Measurements from ENCODE around the gene RNGTT.

RNGTT gene

DNA sequence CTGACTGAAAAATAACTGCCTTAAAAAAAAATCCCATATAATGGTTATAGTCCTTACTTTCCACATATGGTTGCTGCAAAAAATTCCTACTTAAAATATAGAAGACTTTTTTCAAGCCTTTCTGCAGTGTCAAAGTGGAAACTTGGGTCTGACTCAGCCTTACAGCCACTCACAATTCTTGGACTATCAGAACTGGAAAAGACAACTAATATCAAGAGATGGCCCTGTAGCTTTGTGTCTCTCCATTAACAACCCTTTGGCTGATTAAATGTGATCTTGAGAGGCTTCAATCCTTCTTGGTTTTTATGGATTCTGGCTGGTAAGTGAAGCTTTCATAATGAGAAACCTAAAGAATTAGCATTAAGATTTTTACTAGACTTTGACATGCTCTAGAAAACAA, 307.8 kb downstream of the RNGTT start:
- DNase-seq (ENCODE audit: low read depth), result no peak

DNA sequence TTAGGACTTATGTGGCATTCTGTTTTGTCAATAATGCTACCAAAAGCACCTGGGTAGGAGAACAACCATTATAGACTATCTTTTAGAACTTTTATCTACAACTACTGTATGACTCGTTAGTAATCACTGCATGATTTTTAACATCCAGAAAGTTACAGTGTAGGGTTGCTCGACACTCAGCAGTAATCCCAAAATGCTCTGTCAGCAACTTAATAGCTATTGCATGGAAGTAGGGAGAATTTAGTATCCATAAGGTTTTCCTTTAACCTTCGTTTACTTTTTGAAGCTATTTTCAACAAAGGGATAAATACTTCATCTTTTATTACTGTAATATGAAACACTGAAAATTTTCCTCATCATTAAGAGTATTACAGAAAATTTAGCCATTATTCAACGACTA, 309.5 kb downstream of the RNGTT start:
- no peak for DNase-seq (ENCODE audit: low read depth)

DNA sequence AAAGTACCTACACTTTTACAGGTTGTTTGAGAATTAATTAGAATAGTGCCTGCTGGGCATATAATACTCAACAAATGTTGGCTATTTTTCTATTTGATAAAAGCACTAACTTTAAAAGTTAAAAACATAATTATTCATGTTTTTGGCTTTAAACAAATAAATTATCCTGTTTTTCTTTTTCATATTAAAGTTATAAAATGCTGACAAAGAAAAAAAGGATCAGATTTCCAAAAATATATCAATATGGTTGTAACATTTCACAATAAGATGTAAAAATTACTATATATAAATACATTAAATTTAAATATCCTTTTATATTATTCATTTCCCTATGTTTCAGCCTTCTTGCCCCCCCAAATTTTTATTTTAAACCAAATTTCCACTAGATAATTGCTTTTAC, 312.0 kb downstream of the RNGTT start:
- DNase-seq (ENCODE audit: low read depth), result no peak

DNA sequence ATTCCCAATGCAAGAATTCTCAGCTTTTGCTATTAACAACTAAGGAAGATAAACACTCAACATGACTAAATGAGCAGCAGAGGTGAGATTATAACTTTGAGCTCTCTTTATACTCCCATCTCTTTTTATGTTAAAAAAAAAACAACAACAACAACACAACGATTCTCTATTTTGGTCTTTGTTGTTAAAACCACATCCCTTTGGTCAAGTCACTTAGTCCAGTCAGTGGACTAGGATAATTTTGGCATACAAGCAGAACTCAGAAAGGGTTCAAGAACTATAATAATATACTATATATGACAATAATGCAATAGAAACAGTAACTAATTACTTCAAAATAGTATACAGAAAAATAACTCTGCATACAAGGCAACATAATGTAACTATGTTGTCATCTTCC, 312.4 kb downstream of the RNGTT start:
- DNase-seq (ENCODE audit: low read depth), result no peak

DNA sequence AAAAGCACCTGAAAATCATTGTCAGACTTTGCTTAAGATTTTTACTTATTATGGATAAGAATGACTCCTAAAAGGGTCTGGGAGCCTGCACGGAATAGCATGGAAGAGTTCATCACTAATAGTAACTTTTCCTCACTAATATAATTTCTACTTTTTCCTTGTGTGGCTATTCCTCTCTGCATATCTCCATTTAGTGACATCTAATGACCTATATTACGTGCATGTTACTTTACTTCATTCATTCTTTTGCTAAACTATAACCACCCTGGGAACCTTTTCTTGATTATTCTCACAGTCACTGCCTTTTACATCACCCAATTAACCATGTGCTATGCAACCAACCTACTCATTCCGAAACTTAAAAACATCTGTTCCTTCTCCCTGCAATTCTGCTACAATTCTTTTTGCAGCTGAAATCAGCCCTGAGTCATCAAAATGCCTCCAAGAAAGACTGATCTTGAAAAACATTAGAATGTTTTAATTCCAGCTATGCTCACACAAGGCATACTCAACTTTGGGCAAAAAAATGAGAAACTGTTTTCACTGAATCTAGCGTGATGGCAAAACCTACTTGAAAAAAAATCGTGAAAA, 313.3 kb downstream of the RNGTT start:
- DNase-seq (ENCODE audit: low read depth), result no peak

DNA sequence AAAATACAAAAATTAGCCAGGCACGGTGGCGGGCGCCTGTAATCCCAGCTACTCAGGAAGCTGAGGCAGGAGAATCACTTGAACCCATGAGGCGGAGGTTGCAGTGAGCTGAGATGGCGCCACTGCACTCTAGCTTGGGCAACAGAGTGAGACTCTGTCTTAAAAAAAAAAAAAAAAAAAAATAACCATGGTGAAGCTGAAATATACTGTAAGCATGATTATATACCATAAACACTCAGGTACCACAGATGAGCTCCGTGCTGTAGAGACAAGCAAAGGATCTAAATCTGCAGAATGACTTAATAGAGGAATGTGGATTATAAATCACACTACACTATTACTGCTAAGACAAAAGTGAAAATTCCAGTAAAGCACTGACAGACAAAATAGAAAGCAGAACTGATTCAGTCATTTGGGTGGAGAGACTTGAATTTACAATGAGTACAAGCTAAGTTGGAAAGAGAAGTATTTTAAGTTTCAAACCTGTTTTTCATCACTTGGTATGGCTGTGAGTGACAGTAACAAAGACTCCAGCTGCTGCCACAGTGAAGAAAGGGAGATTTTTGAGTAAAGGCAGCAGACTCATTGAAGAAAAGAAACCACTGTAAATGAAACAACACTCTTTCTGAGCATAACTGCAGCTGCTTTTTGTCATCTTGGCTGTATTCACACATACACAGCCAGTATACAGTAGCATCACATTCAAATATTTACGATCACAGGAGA, 322.1 kb downstream of the RNGTT start:
- no peak for DNase-seq (ENCODE audit: low read depth)

DNA sequence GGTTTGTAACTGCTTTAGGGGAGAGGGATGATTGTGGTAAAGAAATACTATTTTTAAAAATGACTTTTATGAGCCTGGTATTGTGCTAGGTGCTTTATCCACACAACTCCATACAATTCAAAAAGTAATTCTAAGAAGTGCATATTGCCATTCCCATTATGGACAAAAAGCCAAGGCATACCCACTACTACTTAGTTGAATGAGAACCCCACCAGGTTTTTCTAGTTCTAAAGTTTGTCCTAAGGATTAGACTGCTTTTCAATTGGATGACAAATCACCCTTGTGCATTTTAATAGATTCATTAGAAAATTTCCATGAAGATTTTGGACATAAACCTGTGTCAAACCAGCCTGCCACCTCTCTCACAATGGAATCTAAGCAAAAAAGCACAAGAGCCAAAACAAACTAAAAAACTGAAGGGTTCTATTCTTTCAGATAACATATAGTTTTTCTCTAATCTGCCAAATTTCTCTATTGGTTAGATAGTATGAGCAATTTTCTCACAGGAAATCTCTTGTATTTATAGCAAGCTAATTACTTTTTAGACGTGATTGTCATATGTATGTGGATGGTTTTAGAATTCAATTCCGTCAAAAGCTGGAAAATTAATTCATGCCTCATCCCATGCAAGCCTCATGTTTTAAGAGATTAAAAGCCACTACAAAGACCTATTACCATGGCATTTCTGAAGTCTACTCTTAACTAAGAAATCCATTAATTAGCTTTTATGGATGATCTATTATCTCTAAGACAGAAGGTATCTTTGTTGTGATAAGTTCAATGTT, 325.5 kb downstream of the RNGTT start:
- DNase-seq (ENCODE audit: low read depth), result no peak

DNA sequence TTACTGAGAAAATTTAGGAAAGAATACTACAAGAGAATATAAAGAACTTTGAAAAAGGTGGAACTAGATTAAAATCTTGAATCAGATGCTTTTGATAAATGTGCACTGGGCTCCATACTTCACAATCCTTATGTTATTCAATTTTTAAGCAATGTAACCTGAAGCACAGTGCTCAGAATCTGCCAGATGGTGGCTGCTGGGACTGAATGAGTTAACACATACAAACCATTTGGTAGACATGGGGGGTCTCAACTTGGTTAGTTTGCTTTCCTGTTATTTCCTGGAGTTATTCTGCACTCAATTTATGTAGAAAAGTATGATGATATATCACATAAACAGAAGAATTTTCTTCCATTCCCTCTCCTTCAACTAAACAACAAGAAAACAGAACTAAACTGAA, 326.5 kb downstream of the RNGTT start:
- no peak for DNase-seq (ENCODE audit: low read depth)

DNA sequence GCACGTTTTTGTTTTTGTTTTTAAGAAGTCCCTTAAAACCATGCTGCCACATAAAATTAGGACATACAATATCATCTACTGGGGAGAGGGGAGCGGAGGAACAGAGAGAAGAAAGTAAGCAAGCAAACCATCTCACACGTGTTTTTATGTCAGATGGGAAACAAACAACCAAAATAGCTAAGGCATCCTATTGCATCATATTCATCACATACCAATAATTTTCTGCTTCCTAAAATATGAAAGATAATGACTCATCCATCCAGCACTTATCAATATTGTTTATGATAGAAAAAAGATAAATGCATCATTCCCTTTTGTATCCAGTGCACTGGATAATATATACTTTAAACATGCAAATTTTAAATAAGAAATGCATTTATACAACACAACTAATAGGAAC, 329.6 kb downstream of the RNGTT start:
- DNase-seq (ENCODE audit: low read depth), result no peak

DNA sequence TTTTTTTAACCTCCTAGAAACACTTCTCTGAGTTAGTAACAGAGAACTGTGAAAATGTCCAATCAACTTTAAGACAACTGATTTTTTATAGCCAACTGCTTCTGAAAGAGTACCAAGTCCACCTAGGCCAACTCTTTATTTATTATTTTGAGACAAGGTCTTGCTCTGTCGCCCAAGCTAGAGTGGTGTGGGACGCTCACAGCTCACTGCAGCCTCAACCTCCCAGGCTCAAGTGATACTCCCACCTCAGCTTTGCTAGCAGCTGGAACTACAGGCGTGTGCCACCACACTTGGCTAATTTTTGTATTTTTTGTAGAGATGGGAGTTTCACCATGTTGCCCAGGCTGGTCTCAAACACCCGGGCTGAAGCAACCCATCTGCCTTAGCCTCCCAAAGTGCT, 331.6 kb downstream of the RNGTT start:
- no peak for DNase-seq (ENCODE audit: low read depth)

DNA sequence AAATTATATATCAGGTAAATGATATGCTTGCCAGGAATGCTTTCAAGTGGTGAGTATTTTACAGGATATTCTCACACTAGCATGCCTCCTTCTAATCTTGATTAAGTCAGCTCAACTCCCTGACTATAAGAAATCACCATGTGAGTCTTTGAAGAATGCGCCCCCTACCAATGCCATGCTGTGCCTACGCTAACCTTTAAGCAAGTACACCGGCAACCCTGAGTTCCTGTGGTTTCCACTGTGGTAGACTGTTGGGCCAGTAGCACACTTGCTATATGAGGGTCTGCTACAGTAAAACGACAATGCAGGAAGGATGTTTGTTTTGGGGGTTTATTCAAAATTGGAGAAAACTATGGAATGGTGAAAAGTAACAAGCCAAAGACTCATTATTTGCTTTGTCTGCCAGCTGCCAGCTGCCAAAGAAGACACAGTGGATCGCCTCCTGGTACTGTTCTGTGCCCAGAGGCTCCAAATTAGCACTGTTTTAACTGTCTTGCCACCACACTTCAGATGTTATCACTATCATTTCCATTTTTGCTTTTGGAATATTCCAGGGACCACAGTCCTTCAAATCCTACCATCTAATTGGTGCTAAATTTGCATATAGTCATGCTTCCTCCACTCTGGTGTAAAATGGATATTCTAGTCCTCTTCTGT, 333.5 kb downstream of the RNGTT start:
- no peak for DNase-seq (ENCODE audit: low read depth)

DNA sequence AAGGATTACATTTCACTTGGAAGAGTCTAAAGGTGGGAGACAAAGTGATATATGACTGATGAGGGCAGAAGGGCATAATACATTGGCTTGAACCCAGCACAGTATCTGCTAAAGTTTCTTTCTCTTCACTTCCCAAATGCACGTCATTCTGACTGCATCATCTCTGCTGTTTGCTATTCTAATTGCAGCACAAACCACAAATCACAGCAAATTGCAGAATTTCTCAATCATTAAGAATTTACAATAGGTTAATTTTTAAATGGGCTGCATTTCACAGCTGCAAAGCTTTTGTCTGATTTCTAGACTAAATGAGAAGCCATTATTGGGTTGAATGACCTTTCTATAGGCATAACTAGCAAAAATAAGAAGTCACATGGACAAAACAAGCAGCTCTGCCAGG, 337.0 kb downstream of the RNGTT start:
- DNase-seq (ENCODE audit: low read depth), result no peak

DNA sequence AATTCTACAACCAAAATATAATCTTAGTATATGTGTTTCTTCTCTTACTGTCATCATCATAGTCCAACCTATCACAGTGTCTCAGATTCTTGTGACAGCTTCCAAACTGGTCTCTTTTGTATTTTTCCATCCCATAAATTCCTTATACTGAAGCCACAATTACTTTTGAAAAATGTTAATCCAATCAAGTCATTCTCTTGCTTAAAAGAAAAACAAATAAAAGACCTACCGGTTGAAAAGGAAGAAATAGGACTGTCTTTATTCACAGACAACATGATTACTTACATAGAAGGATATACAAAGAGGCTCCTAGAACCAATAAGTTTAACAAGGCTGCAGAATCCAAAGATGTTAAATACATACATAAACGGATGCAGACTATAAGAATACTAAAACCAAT, 339.9 kb downstream of the RNGTT start:
- no peak for DNase-seq (ENCODE audit: low read depth)

DNA sequence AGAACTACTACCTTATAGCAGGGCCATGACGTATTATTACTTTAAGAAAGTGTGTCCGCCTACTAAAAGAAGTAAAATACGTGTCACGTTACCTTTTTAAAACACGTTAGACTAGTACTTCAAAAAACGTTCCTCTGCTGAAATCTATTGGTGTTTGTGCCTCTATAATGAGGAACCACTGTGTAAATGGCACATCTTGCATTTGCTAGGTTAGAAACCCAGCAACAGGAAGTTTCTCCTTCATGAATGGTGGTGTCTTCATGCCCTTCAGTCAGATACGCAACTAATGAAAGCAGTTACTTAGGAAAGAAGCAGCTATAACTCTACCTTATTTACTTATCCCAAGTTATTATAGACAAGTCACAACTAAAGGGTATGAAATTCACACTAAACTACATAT, 343.5 kb downstream of the RNGTT start:
- DNase-seq (ENCODE audit: low read depth), result no peak

DNA sequence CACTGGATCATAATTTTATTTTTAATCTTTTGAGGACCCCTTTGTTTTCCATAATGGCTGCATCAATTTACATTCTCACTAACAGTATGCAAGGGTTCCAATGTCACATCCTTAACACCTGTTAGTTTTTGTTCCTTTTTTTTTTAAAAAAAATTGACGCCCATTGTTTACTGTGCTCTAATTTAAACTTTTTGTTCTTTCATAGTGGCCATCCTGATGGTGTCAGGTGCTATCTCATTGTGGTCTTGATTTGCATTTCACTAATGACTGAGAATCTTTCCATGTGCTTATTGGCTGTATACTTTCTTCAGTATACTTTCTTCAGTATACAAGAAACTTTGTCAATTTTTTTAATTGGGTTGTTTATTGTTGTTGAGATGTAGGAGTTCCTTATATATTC, 347.0 kb downstream of the RNGTT start:
- DNase-seq (ENCODE audit: low read depth), result no peak

DNA sequence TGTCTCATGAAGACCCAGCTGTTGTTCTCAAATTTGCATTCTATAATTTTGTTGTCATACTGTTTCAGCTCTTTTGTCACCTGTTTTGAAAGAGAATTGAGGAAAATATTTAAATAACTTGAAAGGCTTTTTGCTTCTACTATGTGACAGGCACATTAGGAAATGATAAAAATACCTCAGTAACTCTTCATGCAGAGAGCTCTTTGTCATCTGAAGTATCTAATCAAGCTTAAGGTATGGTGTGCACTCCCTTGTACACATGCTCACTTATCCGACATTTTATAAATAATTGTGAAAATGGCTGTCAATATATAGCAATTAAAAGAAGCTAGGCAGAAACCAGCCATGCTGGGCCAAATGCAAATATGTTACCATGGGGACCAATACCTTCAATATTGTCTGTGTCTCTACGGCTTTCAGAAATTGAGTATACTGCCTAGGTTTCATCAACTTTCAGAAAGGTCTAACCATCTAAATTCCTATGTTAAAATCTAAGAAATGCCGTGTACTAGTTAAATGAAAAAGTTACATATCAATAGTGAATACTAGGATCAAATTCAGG, 349.0 kb downstream of the RNGTT start:
- DNase-seq (ENCODE audit: low read depth), result no peak

DNA sequence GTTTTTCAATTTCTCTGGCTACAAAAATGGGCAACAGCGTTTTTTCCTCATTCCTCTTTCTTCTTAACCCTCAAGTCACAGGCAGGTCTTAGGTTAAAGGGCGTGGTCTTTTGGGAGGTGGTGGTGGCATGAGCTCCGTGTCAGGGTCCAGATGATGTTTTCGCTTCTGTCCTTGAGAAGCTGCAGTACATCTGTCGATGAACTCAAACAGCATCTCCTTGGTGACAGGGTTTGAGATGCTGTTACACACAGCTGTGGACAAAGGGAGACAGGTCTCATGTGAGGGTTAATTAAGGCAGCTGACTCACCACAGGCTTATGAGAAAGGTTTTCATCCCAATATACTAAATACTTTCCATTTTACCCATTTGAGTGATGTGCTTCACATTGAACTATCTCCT, 350.8 kb downstream of the RNGTT start:
- no peak for DNase-seq (ENCODE audit: low read depth)

DNA sequence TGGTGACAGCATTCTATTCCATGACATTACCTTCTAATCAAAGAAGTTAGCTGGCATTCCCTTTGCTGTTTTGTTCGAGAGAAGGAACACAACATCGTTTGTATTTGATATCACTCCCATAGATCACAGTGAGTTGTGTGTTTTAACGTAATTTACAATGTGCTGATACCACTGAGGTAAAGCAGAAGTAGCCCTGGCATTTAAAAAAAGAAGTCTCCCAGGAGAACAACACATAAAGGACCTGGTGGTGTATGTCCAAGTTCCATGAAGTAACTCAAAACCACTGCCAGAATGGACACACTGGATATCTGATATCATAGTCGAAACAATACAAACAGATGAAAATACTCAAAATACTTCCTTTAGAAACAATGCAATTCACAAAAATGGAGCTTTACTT, 351.7 kb downstream of the RNGTT start:
- DNase-seq (ENCODE audit: low read depth), result no peak

DNA sequence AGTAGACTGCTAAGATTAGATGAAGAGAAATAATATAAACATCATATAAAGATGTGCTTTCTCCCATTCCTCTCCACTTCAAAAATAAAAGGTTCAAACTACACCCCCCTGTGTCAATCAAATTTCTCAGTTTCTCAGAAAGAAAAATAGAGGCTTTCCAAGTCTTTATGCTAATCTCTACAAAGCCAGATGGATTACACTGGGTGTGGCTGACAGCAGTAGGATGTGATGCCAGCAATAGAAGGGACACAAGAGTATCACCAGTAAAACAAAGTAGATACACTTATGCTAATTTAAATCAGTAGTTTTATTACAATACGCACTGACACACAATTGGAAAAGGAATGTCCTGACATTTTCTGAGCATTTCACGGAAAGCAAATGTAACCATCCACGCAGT, 353.4 kb downstream of the RNGTT start:
- DNase-seq (ENCODE audit: low read depth), result no peak

DNA sequence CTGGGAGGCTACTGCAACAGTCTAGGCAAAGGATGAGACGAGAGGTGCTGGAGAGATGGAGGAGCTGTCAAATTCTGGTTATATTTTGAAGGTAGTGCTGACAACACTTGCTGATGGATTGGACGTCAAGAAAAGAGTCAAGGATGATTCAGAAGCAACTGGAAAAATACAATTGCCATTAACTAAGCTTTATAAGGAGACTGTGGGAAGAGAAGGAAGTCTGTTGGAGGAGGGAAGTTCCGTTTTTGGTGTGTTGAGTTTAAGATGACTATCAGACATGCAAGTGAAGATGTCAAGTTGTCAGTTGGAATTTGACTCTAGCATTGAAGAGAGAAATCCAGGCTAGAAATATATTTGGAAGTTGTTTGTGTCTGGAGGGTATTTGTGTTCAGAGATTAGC, 358.1 kb downstream of the RNGTT start:
- no peak for DNase-seq (ENCODE audit: low read depth)

DNA sequence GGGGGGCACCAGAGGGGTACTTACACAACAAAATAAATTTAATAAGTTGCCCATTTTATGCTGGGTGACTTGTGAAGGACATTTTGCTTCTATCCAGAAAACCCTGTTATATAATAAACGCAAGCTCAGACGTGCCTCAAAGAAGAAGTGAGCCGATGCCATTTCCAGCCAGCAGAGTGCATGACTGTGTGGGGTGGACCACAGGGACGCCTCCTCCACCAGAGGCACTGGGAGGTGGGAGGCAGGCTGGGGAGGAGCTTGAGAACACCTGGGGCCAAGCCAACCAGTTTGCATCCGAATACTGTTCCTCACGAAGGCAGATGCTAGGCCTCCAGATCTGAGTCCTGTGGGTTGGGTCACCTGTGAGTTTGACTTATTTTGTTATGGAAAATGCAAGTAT, 363.8 kb downstream of the RNGTT start:
- no peak for DNase-seq (ENCODE audit: low read depth)

DNA sequence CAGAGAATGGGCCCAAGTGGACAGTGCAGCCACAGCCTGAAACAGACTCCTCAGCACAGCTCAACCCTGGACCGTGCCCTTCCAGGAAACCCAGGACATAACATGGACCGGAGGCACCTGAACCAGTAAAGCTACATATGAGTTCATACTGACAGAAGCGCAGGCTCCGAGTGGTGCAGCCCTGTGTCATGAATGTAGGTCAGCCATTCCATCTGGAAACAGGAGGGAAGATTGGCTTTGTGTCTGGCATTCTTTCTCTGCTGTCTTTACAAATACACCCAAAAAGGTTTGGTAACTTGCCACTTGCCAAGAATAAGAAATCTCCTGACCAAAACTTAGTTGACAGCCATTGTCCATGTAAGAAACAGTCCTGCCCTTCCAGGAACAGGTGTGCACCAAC, 366.6 kb downstream of the RNGTT start:
- no peak for DNase-seq (ENCODE audit: low read depth)

DNA sequence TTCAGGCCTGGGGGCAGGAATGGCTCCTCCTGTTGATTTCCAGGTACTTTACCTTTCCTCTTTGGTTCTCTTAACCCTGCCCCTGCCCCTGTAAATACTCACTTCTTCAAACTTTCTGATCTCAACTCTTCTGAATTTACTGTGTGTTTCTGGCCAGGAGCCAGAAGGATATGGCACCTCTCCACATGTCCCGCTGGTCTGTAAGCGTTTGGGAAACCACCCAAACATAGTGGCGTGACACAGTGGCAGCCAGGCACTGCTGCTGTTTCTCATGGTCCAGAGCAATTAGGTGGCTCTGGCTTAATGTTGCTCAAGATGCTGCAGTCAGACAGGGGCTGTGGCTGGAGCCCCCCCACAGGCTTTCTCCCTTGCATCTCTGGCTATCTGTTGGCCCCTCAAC, 374.5 kb downstream of the RNGTT start:
- DNase-seq (ENCODE audit: low read depth), result no peak

All from stimulated activated CD8-positive, alpha-beta memory T cell treated with anti-CD3 and anti-CD28 coated beads, Interleukin-12 subunit alpha, Interleukin-12 subunit beta, amount 100 ng/mL, for 1 hour (primary cell).